Tibial nerve (tissue), 3 donors: ENCODE data around the gene ATOH8.

Source experiments
- CTCF ChIP-seq, 5 experiments: fragments of 200-600 bp in 3 of 5; fragments of 450-650 bp in 2 of 5; sonication (generic) in 3 of 5; IDR thresholded peaks; one replicate each; pipeline ENCODE4 v1.5.1; 2016 to 2019; ENCODE audit warnings: antibody characterized with exemption in 5 of 5, mild to moderate bottlenecking in 3 of 5, moderate library complexity in 2 of 5
- POLR2A ChIP-seq, 2 donors: fragments of 450-650 bp; IDR thresholded peaks; one replicate each; pipeline ENCODE4 v1.6.1; 2017; ENCODE audit warnings: antibody characterized with exemption in 2 of 2, mild to moderate bottlenecking in 2 of 2, moderate library complexity in 2 of 2

GRCh38 chr2:85770369-85770768, 16.6 kb downstream of the ATOH8 start:
- TF ChIP-seq CTCF (IDR thresholded peaks at IDR 0.05) (no peak), POLR2A (IDR thresholded peaks at IDR 0.05) (no peak)
